Fibroblast of pulmonary artery (primary cell): ENCODE data around the gene L3MBTL2.
"Not testable (repeated sequence)": the region's sequence is repeated elsewhere in the genome, so short reads cannot be mapped to it uniquely, and the experiment has no call there.

Source experiments
- DNase-seq: peaks from one replicate; pipeline ENCODE4 v3.0.0-alpha.2; 2010; ENCODE audit warnings: low read depth
- H3K4me3 ChIP-seq: replicated peaks from 2 replicates; pipeline ENCODE4 v1.5.1; 2011; ENCODE audit warnings: low read depth, mild to moderate bottlenecking, control low read depth, low read length, moderate library complexity
- CTCF ChIP-seq: IDR thresholded peaks from 2 replicates; pipeline ENCODE4 v1.5.1; 2011; ENCODE audit warnings: mild to moderate bottlenecking, control low read depth, low read length, inconsistent platforms; ENCODE audit errors: missing control alignments

Gene L3MBTL2

DNA sequence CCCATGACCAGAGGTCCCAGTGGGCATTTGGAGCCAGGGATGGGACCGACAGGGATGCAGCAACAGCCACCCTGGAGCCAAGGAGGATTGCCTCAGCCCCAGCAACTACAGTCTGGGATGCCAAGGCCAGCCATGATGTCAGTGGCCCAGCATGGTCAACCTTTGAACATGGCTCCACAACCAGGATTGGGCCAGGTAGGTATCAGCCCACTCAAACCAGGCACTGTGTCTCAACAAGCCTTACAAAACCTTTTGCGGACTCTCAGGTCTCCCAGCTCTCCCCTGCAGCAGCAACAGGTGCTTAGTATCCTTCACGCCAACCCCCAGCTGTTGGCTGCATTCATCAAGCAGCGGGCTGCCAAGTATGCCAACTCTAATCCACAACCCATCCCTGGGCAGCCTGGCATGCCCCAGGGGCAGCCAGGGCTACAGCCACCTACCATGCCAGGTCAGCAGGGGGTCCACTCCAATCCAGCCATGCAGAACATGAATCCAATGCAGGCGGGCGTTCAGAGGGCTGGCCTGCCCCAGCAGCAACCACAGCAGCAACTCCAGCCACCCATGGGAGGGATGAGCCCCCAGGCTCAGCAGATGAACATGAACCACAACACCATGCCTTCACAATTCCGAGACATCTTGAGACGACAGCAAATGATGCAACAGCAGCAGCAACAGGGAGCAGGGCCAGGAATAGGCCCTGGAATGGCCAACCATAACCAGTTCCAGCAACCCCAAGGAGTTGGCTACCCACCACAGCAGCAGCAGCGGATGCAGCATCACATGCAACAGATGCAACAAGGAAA lies 27.3 kb upstream of the L3MBTL2 start:
- TF ChIP-seq CTCF = no peak
- H3K4me3 ChIP-seq = no peak overlapping the region
- no peak for DNase-seq

DNA sequence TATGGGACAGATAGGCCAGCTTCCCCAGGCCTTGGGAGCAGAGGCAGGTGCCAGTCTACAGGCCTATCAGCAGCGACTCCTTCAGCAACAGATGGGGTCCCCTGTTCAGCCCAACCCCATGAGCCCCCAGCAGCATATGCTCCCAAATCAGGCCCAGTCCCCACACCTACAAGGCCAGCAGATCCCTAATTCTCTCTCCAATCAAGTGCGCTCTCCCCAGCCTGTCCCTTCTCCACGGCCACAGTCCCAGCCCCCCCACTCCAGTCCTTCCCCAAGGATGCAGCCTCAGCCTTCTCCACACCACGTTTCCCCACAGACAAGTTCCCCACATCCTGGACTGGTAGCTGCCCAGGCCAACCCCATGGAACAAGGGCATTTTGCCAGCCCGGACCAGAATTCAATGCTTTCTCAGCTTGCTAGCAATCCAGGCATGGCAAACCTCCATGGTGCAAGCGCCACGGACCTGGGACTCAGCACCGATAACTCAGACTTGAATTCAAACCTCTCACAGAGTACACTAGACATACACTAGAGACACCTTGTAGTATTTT lies 26.6 kb upstream of the L3MBTL2 start:
- no peak for DNase-seq
- no peak for TF ChIP-seq CTCF
- no peak overlapping the region for H3K4me3 ChIP-seq

DNA sequence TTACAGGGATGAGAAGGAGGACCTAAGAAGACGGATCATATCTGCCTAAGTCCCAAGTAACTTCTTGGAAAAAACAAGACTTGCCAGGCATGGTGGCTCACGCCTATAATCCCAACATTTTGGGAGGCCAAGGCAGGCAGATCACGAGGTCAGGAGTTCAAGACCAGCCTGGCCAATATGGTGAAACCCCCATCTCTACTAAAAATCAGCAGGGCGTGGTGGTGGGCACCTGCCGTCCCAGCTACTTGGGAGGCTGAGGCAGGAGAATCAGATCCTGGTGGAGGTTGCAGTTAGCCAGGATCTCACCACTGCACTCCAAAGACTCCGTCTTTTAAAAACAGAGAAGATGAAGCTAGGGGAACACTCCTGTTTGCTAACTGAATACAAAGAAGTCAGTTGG lies 24.8 kb upstream of the L3MBTL2 start:
- not testable (repeated sequence) for DNase-seq, H3K4me3 ChIP-seq

DNA sequence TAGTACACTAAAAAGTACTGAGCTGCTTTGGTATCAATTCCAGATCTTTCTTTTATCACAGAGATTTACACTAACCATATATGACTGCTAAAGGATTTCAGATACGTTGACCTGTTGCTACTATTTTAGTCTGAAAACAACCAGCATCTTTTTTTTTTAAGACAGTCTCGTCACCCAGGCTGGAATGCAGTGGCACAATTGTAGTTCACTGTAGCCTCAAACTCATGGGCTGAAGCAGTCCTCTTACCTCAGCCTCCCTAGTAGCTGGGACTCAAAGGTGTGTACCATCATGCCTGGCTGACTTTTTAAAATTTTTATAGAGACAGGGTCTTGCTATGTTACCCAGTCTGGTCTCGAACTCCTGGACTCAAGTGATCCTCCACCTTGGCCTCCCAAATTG lies 24.2 kb upstream of the L3MBTL2 start:
- no peak for TF ChIP-seq CTCF
- no peak for DNase-seq
- no peak overlapping the region for H3K4me3 ChIP-seq

GRCh38 chr22:41181349-41182241 lies 23.5 kb upstream of the L3MBTL2 start:
- H3K4me3 ChIP-seq = no peak overlapping the region
- no peak for TF ChIP-seq CTCF
- DNase-seq = peak; percentile 67

- DNase-seq = no peak
- no peak overlapping the region for H3K4me3 ChIP-seq
- no peak for TF ChIP-seq CTCF
Observed at GRCh38 chr22:41184679-41185078, 20.4 kb upstream of the L3MBTL2 start.

DNA sequence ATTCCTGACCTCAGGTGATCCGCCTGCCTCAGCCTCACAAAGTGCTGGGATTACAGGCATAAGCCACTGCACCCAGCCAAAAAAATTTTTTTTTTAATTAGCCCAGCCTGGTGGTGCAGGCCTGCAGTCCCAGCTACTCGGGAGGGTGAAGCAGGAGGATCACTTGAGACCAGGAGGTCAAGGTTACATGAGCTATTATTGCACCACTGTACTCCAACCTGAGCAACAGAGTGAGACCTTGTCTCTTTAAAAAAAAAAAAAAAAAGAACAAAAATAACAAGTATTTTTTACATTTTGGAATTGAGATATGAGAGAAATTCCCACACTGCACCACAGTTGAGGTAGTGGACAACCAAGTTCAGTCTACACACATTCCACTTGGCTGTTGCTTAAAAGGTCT lies 13.6 kb upstream of the L3MBTL2 start:
- H3K4me3 ChIP-seq = no peak overlapping the region
- DNase-seq = no peak
- TF ChIP-seq CTCF = no peak
